ENCODE data around the gene INTS11.

Gene INTS11

DNA sequence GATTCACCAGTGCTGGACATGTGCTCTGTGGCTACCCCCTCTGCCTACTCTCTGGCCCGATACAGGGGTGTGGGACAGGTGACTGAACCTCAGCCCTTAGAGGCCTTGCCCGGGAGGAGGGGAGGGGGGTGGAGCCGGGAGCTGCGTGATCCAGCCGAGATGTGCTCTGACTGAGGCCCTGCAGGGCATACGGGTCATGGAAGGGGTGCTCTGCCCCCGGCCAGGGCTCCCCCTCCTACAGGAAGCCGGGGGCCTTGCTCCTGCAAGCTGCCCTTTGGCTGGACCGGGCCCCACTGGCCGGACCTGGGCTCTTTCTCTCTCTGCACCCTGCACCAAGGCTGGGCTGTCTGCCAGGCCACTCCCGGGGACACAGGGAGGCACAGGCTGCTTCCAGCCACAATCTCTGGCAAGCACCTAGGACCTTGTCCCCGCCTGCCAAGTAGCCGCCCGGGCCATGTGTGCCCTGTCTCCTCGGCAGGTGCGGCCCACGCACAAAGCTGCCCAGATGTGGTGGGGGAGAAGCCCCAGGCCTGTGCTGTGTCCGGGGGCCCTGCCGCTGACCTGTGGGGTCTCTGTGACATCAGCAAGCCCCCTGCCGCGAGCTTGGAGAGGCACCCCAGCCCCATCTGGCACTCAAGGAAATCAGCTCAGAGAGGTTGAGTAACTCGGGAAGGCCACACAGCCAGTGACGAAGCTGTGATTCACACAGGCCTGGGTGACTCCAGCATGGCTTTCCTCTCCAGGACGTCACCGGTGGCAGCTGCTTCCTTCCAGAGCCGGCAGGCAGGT is 42.7 kb downstream of the INTS11 start:
- no peak for DNase-seq

GRCh38 chr1:1280782-1281481 is 43.5 kb downstream of the INTS11 start:
- DNase-seq, result no peak

- no peak for DNase-seq
These were observed 45.4 kb downstream of the INTS11 start for GRCh38 chr1:1279028-1279427.

- DNase-seq, result no peak
These were observed 45.8 kb downstream of the INTS11 start for GRCh38 chr1:1278620-1279019.

- DNase-seq, result no peak
These were observed 48.6 kb downstream of the INTS11 start for GRCh38 chr1:1275836-1276235.

- no peak for DNase-seq
These were observed 49.5 kb downstream of the INTS11 start for GRCh38 chr1:1274931-1275431.

DNA sequence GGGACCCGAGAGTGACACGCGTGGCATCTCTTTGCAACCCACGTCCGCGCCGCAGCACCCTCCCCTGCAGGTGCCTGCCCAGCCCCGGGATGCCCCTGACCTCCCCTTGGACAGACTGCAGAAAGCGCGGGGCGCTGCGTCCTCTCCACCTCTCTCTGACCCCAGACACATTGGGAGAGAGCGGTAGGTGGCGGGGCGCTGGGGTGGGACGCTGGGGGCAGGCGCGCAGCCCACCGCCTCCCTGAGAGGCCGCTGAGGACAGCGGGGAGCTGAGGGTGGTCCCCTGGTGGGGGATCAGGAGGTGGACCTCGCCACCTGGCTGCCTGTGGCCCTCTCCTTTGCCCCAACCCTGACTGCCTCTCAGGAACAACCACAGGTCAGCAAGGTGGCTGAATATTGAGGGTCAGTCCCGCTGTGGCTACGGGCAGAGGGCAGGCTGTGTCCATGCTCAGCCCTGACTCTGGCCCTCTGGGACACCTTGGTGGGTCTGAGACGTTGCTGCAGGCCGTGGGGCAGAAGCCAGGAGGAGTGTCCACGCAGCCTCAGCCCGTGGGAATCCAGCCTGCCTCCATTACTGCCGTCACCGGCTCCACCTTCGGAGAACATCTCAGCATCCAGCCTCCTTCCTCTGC is 50.0 kb downstream of the INTS11 start:
- DNase-seq, result no peak

- peak; percentile 43 for DNase-seq
These were observed 50.8 kb downstream of the INTS11 start, which contains the start of gene UBE2J2 for GRCh38 chr1:1273512-1274298. Gene UBE2J2 (minus strand): TSS chr1:1273854. CDS start chr1:1267992, 5,862 bp downstream.

- no peak for DNase-seq
These were observed 51.3 kb downstream of the INTS11 start for GRCh38 chr1:1273209-1273511.

DNA sequence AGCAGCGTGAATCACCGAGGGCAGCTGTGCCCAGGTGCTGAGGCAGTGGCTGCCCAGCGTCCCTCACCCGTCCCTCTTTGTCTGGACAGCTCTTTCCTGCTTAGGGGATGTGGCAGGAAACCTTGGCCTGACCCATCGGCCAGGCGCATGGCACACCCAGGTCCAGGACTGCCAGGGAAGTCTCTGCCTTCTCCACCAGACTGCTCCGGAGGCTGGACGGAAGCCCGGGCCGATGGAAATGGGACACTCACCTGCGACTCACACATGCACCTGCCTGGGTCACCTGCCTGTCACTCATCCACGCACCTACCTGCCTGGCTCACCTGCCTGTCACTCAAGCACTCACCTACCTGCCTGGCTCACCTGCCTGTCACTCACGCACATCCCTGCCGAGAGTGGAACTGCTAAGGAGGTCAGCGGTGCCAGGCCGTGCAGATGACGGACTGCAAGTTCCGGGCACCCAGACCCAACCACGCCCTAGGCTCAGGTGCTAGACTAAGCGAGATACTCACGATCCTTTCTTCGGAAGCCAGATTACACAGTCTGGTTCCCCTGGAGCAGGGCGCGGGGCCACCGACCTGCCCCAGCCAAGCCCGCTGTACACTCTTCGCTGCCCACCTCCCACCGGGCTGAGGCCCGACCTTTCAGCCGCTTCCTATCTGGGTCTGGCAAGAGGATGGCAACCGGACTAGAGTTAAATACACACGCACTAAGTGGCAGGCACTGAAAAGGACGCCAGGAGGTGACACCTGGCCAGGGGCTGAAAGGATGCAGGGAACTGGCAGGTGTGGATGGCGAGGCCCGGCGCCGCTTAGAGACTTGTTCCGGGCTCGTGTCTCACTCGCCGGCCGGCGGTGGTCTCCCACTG is 51.9 kb downstream of the INTS11 start:
- no peak for DNase-seq

DNA sequence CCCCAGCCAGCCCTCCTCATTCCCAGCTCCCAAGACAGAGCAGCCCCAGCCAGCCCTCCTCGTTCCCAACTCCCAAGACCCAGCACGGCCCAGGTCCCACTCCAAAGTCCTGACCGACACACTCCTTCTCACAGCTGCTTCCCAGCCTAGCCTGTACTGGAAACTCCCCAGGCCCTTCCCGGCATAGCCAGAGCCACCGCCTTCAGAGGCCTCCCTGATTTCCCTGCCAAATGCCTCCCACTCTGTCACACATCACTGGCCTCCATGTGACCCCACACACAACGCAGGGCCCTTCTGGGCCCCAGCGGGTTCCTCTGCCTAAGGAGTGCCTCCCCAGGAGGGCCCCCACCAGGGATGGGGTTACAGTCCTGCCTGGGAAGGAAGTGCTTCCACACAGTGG is 53.6 kb downstream of the INTS11 start:
- no peak for DNase-seq

- DNase-seq, result no peak
These were observed 56.2 kb downstream of the INTS11 start for GRCh38 chr1:1268284-1268682.

GRCh38 chr1:1267488-1268283 is 56.8 kb downstream of the INTS11 start:
- DNase-seq, result no peak

GRCh38 chr1:1264868-1265272 is 59.6 kb downstream of the INTS11 start:
- no peak for DNase-seq

- no peak for DNase-seq
These were observed 60.4 kb downstream of the INTS11 start for GRCh38 chr1:1264026-1264425.

- DNase-seq, result no peak
These were observed 61.7 kb downstream of the INTS11 start for GRCh38 chr1:1262758-1263157.

DNA sequence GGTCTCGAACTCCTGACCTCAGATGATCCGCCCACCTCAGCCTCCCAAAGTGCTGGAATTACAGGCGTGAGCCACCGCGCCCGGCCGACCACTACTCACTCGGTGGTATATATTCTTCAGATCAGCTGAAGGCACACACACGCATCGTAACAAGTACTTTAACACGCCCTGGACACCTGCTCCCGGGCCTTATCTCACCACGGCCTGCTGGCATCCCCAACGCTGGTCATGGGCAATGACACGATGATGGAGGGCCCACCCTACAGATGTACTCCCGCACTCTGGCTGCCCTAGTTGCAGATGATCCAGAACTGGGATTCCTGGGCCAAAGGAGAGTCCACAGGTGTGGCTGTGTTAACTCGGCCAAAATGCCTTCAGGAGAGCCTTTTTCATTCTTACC is 62.4 kb downstream of the INTS11 start:
- no peak for DNase-seq
